ENCODE results near the gene TMEM203.

TMEM203 gene

GRCh38 chr9:137230705-137231371, 25.4 kb upstream of the TMEM203 start, which contains the start of gene SLC34A3:
Gene SLC34A3 (plus strand): TSS chr9:137230901. CDS start chr9:137231703, 802 bp downstream.
- DNase-seq (ENCODE audit: low read depth, low spot score) = no peak

- no peak for DNase-seq (ENCODE audit: low read depth, low spot score)
Measured at GRCh38 chr9:137229903-137230704, 24.7 kb upstream of the TMEM203 start.

- DNase-seq (ENCODE audit: low read depth, low spot score) = no peak
Measured at GRCh38 chr9:137228968-137229896, 23.8 kb upstream of the TMEM203 start.

DNA sequence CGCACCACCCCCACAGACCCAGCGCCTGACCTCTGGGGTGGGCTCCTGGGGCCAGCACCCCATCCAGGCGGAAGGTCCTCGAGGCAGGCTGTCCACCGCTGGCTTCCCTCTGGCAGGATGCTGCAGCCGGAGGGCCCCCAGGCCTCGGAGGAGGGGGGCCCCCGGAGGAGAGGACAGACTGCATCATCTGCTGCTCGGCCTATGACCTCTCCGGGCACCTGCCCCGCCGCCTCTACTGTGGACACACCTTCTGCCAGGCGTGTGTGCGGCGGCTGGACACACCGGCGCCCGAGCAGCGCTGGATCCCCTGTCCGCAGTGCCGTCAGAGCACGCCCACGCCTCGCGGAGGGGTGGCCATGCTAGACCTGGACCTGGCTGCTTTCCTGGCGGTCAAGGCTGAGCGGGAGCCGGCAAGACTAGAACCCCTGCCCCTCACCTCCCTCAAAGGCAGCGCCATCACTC, 23.1 kb upstream of the TMEM203 start:
- no peak for DNase-seq (ENCODE audit: low read depth, low spot score)

DNA sequence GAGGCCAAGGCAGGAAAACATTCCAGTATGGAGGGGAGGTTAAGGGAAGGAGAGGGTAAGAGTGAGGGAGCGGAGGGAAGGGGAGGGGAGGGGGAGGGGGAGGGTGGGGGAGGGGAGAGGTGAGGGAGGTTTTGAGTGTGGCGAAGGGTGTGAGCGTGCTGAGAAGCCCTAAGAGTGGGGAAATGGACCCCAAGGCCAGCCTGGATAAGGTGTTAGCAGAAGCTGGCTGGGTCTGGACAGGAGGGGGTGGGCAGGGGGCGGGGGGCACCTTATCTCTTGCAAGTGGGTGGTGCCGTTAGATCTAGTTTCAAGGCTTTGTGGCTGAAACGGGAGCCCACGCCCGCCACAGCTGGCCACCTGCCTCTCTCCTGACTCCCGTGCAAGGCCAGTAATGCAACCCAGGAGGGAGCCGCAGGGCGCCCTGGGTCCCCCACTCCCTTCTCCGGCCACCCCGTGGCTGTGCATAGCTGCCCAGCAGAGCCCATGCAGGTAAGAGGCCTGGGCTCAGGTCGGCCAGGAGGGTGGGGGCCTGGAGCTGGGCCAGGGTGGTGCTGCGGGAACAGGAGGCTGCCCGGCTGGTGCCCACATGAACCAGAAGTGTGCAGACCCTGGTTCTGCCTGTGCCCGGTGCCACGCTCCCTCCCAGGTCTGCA, 22.5 kb upstream of the TMEM203 start:
- DNase-seq (ENCODE audit: low read depth, low spot score) = no peak

DNA sequence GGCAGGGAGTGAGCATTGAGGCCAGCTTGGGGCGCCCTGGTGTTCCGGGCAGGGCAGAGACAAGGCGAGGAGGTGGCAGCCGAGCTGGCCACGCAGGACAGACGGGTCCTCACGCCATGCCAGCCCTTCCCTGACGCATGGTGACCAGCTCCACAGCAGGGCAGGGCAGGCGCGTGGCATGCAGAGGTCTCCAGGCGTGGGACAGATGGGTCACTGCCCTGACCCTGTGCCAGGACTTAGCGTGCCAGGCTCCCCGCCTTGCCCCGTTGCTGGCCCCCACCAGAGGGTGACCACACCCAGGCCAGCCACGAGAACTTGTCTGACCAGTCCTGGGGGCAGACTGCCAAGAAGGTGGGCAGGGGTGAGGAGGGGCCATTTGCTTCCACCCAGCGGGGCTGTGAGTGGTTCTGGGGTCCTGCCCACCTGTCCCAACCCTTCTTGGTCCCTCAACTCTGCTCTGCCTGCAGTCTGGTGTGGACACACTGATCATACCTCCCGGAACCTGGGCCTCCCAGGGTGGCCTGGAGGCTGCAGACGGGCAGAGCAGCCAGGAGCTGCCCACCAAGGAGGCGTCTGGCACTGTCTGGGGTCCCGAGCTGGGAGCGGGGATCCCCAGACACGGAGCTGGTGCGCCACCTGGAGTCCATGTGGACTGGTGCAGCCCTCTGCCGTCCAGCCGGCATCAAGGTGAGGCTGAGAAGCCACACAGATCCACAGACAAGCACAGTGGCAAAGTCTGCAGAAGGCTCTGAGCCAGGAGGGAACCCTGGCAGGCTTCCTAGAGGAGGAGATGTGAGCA, 21.8 kb upstream of the TMEM203 start, which contains the start of gene RNF224:
Gene RNF224 (plus strand): TSS at position 449 of the 799 bp plus-strand sequence. CDS start 834 bp downstream, outside the sequence.
- DNase-seq (ENCODE audit: low read depth, low spot score) = peak; percentile 70

DNA sequence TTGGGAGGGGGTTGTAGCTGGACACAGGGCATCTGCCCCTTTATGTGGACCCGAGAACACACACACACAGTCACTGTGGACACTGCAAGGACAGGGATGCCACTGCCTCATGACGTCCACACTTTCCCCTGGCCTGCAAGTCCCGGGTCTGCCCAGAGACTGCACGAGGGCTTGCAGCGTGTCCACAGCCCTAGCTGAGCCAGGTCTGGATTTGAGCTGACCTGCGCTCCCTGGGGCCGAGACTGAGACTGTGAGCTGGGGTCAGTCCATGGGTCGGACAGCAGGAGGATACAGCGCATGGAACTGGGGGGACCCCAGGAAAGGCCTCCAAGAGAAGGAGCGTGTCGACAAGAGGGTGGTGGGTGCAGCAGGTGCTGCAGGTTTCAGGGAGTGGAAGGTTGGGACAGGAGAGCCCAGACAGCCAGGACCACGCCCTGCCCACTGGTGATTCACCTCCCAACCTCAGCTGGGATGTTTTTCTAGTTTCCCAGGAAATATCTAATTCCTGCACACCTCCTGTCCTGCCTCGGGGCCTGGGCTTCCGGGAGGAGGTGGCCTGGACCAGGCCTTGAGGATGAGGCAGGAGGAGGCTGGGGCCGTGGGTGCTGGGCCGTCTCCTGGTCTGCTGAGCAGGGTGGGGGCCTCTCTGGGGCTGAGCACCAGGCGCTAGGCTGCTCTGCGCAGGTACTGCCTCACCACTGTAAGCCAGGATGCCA, 21.0 kb upstream of the TMEM203 start:
- no peak for DNase-seq (ENCODE audit: low read depth, low spot score)

- no peak for DNase-seq (ENCODE audit: low read depth, low spot score)
Measured at GRCh38 chr9:137225699-137226331, 20.4 kb upstream of the TMEM203 start.

- no peak for DNase-seq (ENCODE audit: low read depth, low spot score)
Measured at GRCh38 chr9:137224830-137225694, 19.6 kb upstream of the TMEM203 start, which contains the start of gene CYSRT1. Gene CYSRT1 (plus strand): TSS chr9:137225174. CDS start chr9:137225622, 448 bp downstream.

DNA sequence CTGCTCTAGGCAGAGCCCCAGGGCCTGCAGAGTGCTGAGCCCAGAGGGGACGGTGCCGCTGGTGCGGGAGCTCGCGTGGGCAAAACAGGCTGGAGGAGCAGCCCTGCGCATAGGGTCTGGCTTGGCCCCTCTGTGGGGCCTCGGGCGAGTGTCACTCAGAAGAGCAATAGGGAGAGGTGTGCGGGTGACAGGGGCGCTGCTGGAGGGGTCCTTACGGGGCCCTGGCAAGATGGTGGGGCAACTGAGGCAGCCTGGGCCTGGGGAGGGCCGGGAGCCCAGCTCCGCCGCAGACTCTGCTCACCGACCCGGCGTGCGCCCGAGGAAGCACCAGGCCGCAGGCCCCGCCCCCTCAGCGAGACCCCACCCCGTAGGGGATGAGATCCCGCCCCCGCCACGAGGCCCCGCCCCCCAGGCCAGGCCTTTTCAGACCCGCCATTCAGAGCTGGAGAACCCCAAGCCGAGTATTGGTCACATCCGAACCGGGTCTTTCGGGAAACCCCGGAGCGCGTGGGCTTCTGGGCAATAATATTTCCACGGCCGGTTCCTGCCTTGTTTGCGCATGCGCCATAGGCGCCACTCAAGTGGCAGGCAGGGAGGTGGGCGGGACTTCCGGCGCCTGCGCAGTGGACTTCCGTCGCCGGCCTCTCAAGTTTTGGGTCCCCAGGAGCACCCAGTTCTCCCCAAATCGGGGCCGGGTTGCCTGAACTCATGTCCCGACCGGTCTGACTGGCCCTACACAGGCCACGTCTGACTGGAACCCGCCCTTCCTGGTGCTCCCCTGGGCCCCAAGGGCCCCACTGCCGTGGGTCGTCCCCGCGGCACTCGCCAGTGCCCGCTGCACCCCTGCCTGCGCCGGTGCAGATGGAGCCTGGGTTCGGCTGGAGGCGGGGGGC, 17.9 kb upstream of the TMEM203 start:
- DNase-seq (ENCODE audit: low read depth, low spot score) = peak; percentile 96

GRCh38 chr9:137222190-137223077, 17.0 kb upstream of the TMEM203 start, which contains the start of gene RNF208:
Gene RNF208 (minus strand): TSS chr9:137222240. CDS start chr9:137221212, 1,028 bp downstream.
- DNase-seq (ENCODE audit: low read depth, low spot score) = no peak

DNA sequence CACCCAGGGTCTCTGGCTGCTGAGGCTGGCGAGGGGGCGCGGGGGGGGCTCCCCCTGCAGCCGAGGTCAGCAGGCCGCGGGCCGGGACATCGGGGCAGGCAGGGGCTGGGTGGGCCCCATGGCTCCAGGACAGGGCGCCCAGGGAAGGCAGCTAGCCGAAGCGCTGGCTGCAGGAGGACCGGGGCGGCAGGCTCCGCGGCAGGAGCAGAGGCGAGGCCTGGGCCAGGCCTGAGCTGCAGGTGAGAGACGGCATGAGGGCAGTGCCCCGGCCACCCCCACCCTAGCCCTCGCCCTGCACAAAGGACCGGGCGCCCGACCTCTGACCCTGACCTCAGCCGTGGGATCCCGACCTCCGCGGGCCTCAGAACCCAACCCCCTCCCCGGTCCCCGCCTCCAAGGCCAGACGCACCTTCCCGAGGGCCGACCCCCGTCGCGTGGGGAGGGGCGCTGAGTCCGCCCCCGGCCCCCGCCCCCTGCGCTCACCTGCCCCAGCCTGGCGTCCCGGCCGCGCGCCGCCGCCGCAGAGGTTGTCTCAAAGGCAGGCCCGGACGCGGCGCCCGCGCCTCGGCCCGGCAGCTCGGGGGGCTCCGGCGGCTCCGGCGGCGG, 16.2 kb upstream of the TMEM203 start:
- DNase-seq (ENCODE audit: low read depth, low spot score) = no peak

DNA sequence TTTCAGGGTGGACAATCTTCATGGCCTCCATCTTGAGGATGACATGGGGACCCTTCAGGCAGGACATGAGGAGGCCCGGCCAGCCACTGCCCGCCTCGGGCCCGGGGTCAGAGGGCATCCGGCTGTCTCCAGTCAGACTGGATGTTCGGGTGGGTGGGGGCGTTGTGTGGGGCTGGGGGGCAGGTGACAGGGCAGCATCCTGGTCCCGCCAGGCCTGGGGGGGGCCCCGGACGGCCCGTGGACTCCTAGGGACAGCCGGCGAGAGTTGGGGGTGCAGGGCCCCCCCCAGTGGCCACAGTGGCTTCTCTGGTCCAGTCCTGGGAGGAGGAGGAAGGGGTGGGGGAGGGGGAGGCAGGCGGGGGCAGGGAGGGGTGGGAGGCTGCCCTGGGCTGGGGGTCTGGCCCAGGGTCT, 15.7 kb upstream of the TMEM203 start:
- DNase-seq (ENCODE audit: low read depth, low spot score) = no peak

DNA sequence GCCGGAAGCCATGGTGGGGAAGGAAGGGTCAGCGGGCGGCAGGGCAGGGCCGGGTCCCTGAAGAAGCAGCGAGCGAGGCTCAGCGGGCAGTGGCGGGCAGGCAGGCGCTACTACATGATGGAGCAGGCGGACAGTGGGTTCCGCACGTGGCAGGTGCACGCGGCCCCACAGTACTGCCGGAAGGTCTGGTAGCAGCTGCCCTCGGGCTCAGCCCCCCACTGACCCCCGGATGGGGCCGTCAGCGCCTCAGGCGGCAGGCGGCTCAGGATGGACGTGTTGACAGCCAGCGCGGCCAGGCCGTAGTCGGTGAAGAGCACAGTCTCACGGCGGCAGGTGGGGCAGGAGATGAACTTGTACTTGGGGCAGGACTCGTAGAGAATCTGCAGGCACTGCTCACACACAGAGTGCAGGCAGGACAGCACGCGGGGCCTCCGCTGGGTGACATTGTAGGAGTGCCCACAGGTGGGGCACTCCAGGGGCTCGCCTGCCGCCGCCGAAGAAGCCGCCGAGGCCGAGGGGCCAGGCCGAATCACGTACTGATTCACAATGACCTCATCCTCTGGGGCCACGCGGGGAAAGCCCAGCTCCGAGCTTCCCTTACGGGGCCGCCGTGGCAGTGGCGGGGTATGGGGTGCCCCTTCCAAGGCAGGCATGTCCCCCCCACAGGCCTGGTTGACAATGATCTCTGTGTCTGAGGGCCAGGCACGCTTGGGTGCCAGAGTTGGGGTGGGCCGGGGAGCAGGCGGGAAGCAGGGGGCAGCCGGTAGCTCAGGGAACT, 15.1 kb upstream of the TMEM203 start:
- DNase-seq (ENCODE audit: low read depth, low spot score) = no peak
